Measurements from ENCODE around the gene PTPRN2. TPM values are rescaled to one million over a fixed set of nuclear protein-coding genes. Genes with fewer than 3 reads are reported as not detected.
"Not testable (repeated sequence)": the region's sequence is repeated elsewhere in the genome, so short reads cannot be mapped to it uniquely, and the experiment has no call there.

Gene PTPRN2
- total and polyA plus RNA-seq, 4 experiments from 2014 or later = 1.7 to 2.6 (median 1.9) TPM

GRCh38 chr7:157725312-157725711 is 862.3 kb downstream of the PTPRN2 start:
- POLR2A ChIA-PET (ENCODE audit: partially characterized antibody); H3K9me3 Mint-ChIP-seq; DNase-seq; H3K27me3 ChIP-seq (ENCODE audit: insufficient read depth, low read length); H3K4me1 Mint-ChIP-seq; H3K4me3 ChIP-seq (ENCODE audit: low read length in 2 of 2); H3K9me3 ChIP-seq (ENCODE audit: control insufficient read depth in 1 of 2, low read length in 2 of 2); CTCF ChIA-PET (ENCODE audit: partially characterized antibody); H3K36me3 Mint-ChIP-seq; H3K27ac Mint-ChIP-seq; H3K36me3 ChIP-seq (ENCODE audit: insufficient read depth, low read length); intact Hi-C loops (cut with micrococcal nuclease); H3K27me3 Mint-ChIP-seq; H3K4me1 ChIP-seq (ENCODE audit: insufficient read depth, low read length); H3K27ac ChIP-seq (ENCODE audit: low read depth, low read length); H3K4me3 Mint-ChIP-seq: not testable (repeated sequence)

GRCh38 chr7:157723205-157723604 is 864.4 kb downstream of the PTPRN2 start:
- no peak overlapping the region for H3K4me3 Mint-ChIP-seq
- no peak overlapping the region for H3K27ac Mint-ChIP-seq
- DNase-seq = no peak

GRCh38 chr7:157722137-157723060 is 865.2 kb downstream of the PTPRN2 start:
- intact Hi-C loops (cut with micrococcal nuclease) = no loop called here
- no peaks in the 10 kb centered on the region for H3K27me3 ChIP-seq (ENCODE audit: insufficient read depth, low read length)
- H3K4me1 Mint-ChIP-seq = no peaks in the 10 kb centered on the region
- no peak for DNase-seq
- H3K36me3 Mint-ChIP-seq = no peaks in the 10 kb centered on the region
- no peaks in the 10 kb centered on the region for H3K9me3 ChIP-seq (ENCODE audit: control insufficient read depth in 1 of 2, low read length in 2 of 2)
- H3K4me3 ChIP-seq (ENCODE audit: low read length in 2 of 2) = no peak overlapping the region
- no peak overlapping the region for H3K27ac Mint-ChIP-seq
- peaks cover 5 to 8% of the 10 kb centered on the region in 2 donors for H3K27me3 Mint-ChIP-seq
- CTCF ChIA-PET (ENCODE audit: partially characterized antibody) = no interaction called here
- no peaks in the 10 kb centered on the region for H3K36me3 ChIP-seq (ENCODE audit: insufficient read depth, low read length)
- H3K9me3 Mint-ChIP-seq = no peaks in the 10 kb centered on the region
- no peak overlapping the region for H3K4me3 Mint-ChIP-seq
- H3K27ac ChIP-seq (ENCODE audit: low read depth, low read length) = no peak overlapping the region
- POLR2A ChIA-PET (ENCODE audit: partially characterized antibody) = no interaction called here
- no peaks in the 10 kb centered on the region for H3K4me1 ChIP-seq (ENCODE audit: insufficient read depth, low read length)

More at GRCh38 chr7:157723205-157723604, 864.4 kb downstream of the PTPRN2 start:
- H3K4me1 Mint-ChIP-seq = no peaks in the 10 kb centered on the region
- no peaks in the 10 kb centered on the region for H3K36me3 Mint-ChIP-seq
- intact Hi-C loops (cut with micrococcal nuclease) = no loop called here
- Histone ChIP-seq H3K4me1 (ENCODE audit: insufficient read depth, low read length) (no peaks in the 10 kb centered on the region), H3K27ac (ENCODE audit: low read depth, low read length) (no peak overlapping the region), H3K27me3 (ENCODE audit: insufficient read depth, low read length) (no peaks in the 10 kb centered on the region), H3K36me3 (ENCODE audit: insufficient read depth, low read length) (no peaks in the 10 kb centered on the region), H3K4me3 (ENCODE audit: low read length in 2 of 2) (no peak overlapping the region), H3K9me3 (ENCODE audit: control insufficient read depth in 1 of 2, low read length in 2 of 2) (no peaks in the 10 kb centered on the region)
- H3K27me3 Mint-ChIP-seq = peaks cover 5 to 8% of the 10 kb centered on the region in 2 donors
- CTCF ChIA-PET (ENCODE audit: partially characterized antibody) = no interaction called here
- H3K9me3 Mint-ChIP-seq = no peaks in the 10 kb centered on the region
- POLR2A ChIA-PET (ENCODE audit: partially characterized antibody) = no interaction called here

- no peaks in the 10 kb centered on the region for H3K4me1 Mint-ChIP-seq
- H3K36me3 Mint-ChIP-seq = no peaks in the 10 kb centered on the region
- no peak for DNase-seq
- CTCF ChIA-PET (ENCODE audit: partially characterized antibody) = no interaction called here
- no peak overlapping the region for H3K4me3 ChIP-seq (ENCODE audit: low read length in 2 of 2)
- H3K9me3 ChIP-seq (ENCODE audit: control insufficient read depth in 1 of 2, low read length in 2 of 2) = no peaks in the 10 kb centered on the region
- no peaks in the 10 kb centered on the region for H3K36me3 ChIP-seq (ENCODE audit: insufficient read depth, low read length)
- H3K9me3 Mint-ChIP-seq = no peaks in the 10 kb centered on the region
- H3K27me3 Mint-ChIP-seq = peaks cover 5 to 8% of the 10 kb centered on the region in 2 donors
- H3K4me3 Mint-ChIP-seq = no peak overlapping the region
- H3K27ac Mint-ChIP-seq = no peak overlapping the region
- H3K27me3 ChIP-seq (ENCODE audit: insufficient read depth, low read length) = no peaks in the 10 kb centered on the region
- POLR2A ChIA-PET (ENCODE audit: partially characterized antibody) = no interaction called here
- H3K4me1 ChIP-seq (ENCODE audit: insufficient read depth, low read length) = no peaks in the 10 kb centered on the region
- no peak overlapping the region for H3K27ac ChIP-seq (ENCODE audit: low read depth, low read length)
- intact Hi-C loops (cut with micrococcal nuclease) = no loop called here
Observed at GRCh38 chr7:157721468-157722136, 866.0 kb downstream of the PTPRN2 start.

GRCh38 chr7:157719705-157720655 is 867.6 kb downstream of the PTPRN2 start:
- H3K4me1 Mint-ChIP-seq = no peaks in the 10 kb centered on the region
- intact Hi-C loops (cut with micrococcal nuclease) = no loop called here
- no peak overlapping the region for H3K27ac Mint-ChIP-seq
- H3K27me3 Mint-ChIP-seq = peaks cover 5 to 8% of the 10 kb centered on the region in 2 donors
- no peaks in the 10 kb centered on the region for H3K9me3 Mint-ChIP-seq
- H3K4me3 Mint-ChIP-seq = no peak overlapping the region
- POLR2A ChIA-PET (ENCODE audit: partially characterized antibody) = no interaction called here
- CTCF ChIA-PET (ENCODE audit: partially characterized antibody) = no interaction called here
- DNase-seq = no peak
- H3K27ac ChIP-seq (ENCODE audit: low read depth, low read length) = no peak overlapping the region
- H3K36me3 Mint-ChIP-seq = no peaks in the 10 kb centered on the region
- H3K9me3 ChIP-seq (ENCODE audit: control insufficient read depth in 1 of 2, low read length in 2 of 2) = no peaks in the 10 kb centered on the region
- no peak overlapping the region for H3K4me3 ChIP-seq (ENCODE audit: low read length in 2 of 2)
- no peaks in the 10 kb centered on the region for H3K4me1 ChIP-seq (ENCODE audit: insufficient read depth, low read length)
- no peaks in the 10 kb centered on the region for H3K36me3 ChIP-seq (ENCODE audit: insufficient read depth, low read length)
- no peaks in the 10 kb centered on the region for H3K27me3 ChIP-seq (ENCODE audit: insufficient read depth, low read length)

- CTCF ChIA-PET (ENCODE audit: partially characterized antibody) = interaction anchor here (1.5 kb wide), 1 partner anchor 287 kb away, joined by 3 read pairs; no protein-coding TSS in a partner anchor
- no peak overlapping the region for H3K27ac Mint-ChIP-seq
- Histone ChIP-seq H3K9me3 (ENCODE audit: control insufficient read depth in 1 of 2, low read length in 2 of 2) (no peaks in the 10 kb centered on the region), H3K36me3 (ENCODE audit: insufficient read depth, low read length) (no peaks in the 10 kb centered on the region), H3K4me1 (ENCODE audit: insufficient read depth, low read length) (no peaks in the 10 kb centered on the region), H3K27ac (ENCODE audit: low read depth, low read length) (no peak overlapping the region), H3K27me3 (ENCODE audit: insufficient read depth, low read length) (no peaks in the 10 kb centered on the region), H3K4me3 (ENCODE audit: low read length in 2 of 2) (no peak overlapping the region)
- no peak for DNase-seq
- H3K4me3 Mint-ChIP-seq = no peak overlapping the region
- POLR2A ChIA-PET (ENCODE audit: partially characterized antibody) = no interaction called here
- no peaks in the 10 kb centered on the region for H3K36me3 Mint-ChIP-seq
- intact Hi-C loops (cut with micrococcal nuclease) = no loop called here
- H3K9me3 Mint-ChIP-seq = no peaks in the 10 kb centered on the region
- no peaks in the 10 kb centered on the region for H3K4me1 Mint-ChIP-seq
- H3K27me3 Mint-ChIP-seq = peaks cover 5 to 7% of the 10 kb centered on the region in 2 donors
Observed at GRCh38 chr7:157719008-157719682, 868.5 kb downstream of the PTPRN2 start.

Measured in CD4-positive, alpha-beta memory T cell (primary cell).